ENCODE measurements around the gene LRRC4C. TPM values are rescaled to one million over a fixed set of nuclear protein-coding genes. Genes with fewer than 3 reads are reported as not detected.

Gene LRRC4C
- total RNA-seq, 1 donor from 2014 or later: 2.7 TPM

GRCh38 chr11:40393511-40393910 is 1065.9 kb downstream of the LRRC4C start:
- Mint-ChIP-seq H3K9me3 (no peaks in the 10 kb centered on the region), H3K27me3 (ENCODE audit: insufficient read depth, low read depth) (no peaks in the 10 kb centered on the region), H3K36me3 (no peaks in the 10 kb centered on the region), H3K4me1 (no peaks in the 10 kb centered on the region), H3K27ac (no peak overlapping the region), H3K4me3 (no peak overlapping the region)
- Histone ChIP-seq H3K4me1 (no peaks in the 10 kb centered on the region), H3K4me3 (no peak overlapping the region), H3K9me3 (ENCODE audit: low read depth) (no peaks in the 10 kb centered on the region), H4K20me1 (ENCODE audit: low read depth) (no peaks in the 10 kb centered on the region), H3K79me2 (ENCODE audit: low read depth) (no peaks in the 10 kb centered on the region), H3K36me3 (no peaks in the 10 kb centered on the region), H2AFZ (replicated peaks) (no peak overlapping the region), H3K9ac (no peak overlapping the region), H3F3A (ENCODE audit: low read depth) (no peaks in the 10 kb centered on the region), H3K27me3 (no peaks in the 10 kb centered on the region), H3K4me2 (no peak overlapping the region), H3K27ac (no peak overlapping the region)
- DNase-seq (ENCODE audit: low spot score): no peak
- TF ChIP-seq CTCF (IDR thresholded peaks at IDR 0.05) (no peak), EZH2 (IDR thresholded peaks at IDR 0.05) (no peak), EZH2phosphoT487 (IDR thresholded peaks at IDR 0.05) (no peak)

GRCh38 chr11:40391679-40392078 is 1067.8 kb downstream of the LRRC4C start:
- no peak overlapping the region for H3K27ac Mint-ChIP-seq

GRCh38 chr11:40388097-40388818 is 1071.2 kb downstream of the LRRC4C start:
- Histone ChIP-seq H3K9me3 (ENCODE audit: low read depth) (no peaks in the 10 kb centered on the region), H3K4me3 (no peak overlapping the region), H3F3A (ENCODE audit: low read depth) (no peaks in the 10 kb centered on the region), H3K27me3 (no peaks in the 10 kb centered on the region), H3K4me1 (peaks cover 6% of the 10 kb centered on the region), H3K79me2 (ENCODE audit: low read depth) (no peaks in the 10 kb centered on the region), H4K20me1 (ENCODE audit: low read depth) (no peaks in the 10 kb centered on the region), H3K9ac (no peak overlapping the region), H3K4me2 (no peak overlapping the region), H2AFZ (replicated peaks) (no peak overlapping the region), H3K27ac (no peak overlapping the region), H3K36me3 (no peaks in the 10 kb centered on the region)
- DNase-seq (ENCODE audit: low spot score): no peak
- Mint-ChIP-seq H3K36me3 (no peaks in the 10 kb centered on the region), H3K27me3 (ENCODE audit: insufficient read depth, low read depth) (no peaks in the 10 kb centered on the region), H3K9me3 (no peaks in the 10 kb centered on the region), H3K27ac (no peak overlapping the region), H3K4me3 (no peak overlapping the region), H3K4me1 (peaks cover 11% of the 10 kb centered on the region)
- no peak for TF ChIP-seq EZH2 (IDR thresholded peaks at IDR 0.05)
- TF ChIP-seq EZH2phosphoT487 (IDR thresholded peaks at IDR 0.05): no peak
- TF ChIP-seq CTCF (IDR thresholded peaks at IDR 0.05): no peak

More at GRCh38 chr11:40391679-40392078, 1067.8 kb downstream of the LRRC4C start:
- H3K27ac ChIP-seq: no peak overlapping the region
- H2AFZ ChIP-seq (replicated peaks): no peak overlapping the region
- no peak overlapping the region for H3K4me2 ChIP-seq
- H4K20me1 ChIP-seq (ENCODE audit: low read depth): no peaks in the 10 kb centered on the region
- no peaks in the 10 kb centered on the region for H3K36me3 Mint-ChIP-seq
- H3K4me1 Mint-ChIP-seq: peaks cover 3% of the 10 kb centered on the region
- DNase-seq (ENCODE audit: low spot score): no peak
- no peaks in the 10 kb centered on the region for H3K9me3 Mint-ChIP-seq
- no peaks in the 10 kb centered on the region for H3K27me3 ChIP-seq
- no peaks in the 10 kb centered on the region for H3K4me1 ChIP-seq
- H3K79me2 ChIP-seq (ENCODE audit: low read depth): no peaks in the 10 kb centered on the region
- no peaks in the 10 kb centered on the region for H3K36me3 ChIP-seq
- no peak overlapping the region for H3K9ac ChIP-seq
- no peak for TF ChIP-seq CTCF (IDR thresholded peaks at IDR 0.05)
- TF ChIP-seq EZH2 (IDR thresholded peaks at IDR 0.05): no peak
- TF ChIP-seq EZH2phosphoT487 (IDR thresholded peaks at IDR 0.05): no peak
- H3F3A ChIP-seq (ENCODE audit: low read depth): no peaks in the 10 kb centered on the region
- H3K4me3 ChIP-seq: no peak overlapping the region
- H3K4me3 Mint-ChIP-seq: no peak overlapping the region
- H3K9me3 ChIP-seq (ENCODE audit: low read depth): no peaks in the 10 kb centered on the region
- no peaks in the 10 kb centered on the region for H3K27me3 Mint-ChIP-seq (ENCODE audit: insufficient read depth, low read depth)
